Transverse colon (tissue), 4 donors: Measurements from ENCODE around the gene CD1D.
"Not testable (repeated sequence)": the region's sequence is repeated elsewhere in the genome, so short reads cannot be mapped to it uniquely, and the experiment has no call there.

Experiments used
- EP300 ChIP-seq: sonication (generic); formaldehyde crosslinking; IDR thresholded peaks from one replicate; pipeline ENCODE4 v1.6.1; 2017; ENCODE audit warnings: antibody characterized with exemption, low read depth
- POLR2A ChIP-seq: fragments of 450-650 bp; IDR thresholded peaks from one replicate; pipeline ENCODE4 v1.6.1; 2016; ENCODE audit warnings: antibody characterized with exemption, mild to moderate bottlenecking, moderate library complexity
- POLR2AphosphoS5 ChIP-seq, 3 donors: sonication (generic); formaldehyde crosslinking; IDR thresholded peaks; one replicate each; pipeline ENCODE4 v1.6.1; 2016; ENCODE audit warnings: antibody characterized with exemption in 3 of 3
- TF ChIP-seq, protein P1 (sequence below), 5 experiments: fragments of 200-600 bp in 3 of 5; fragments of 450-650 bp in 2 of 5; sonication (generic) in 3 of 5; IDR thresholded peaks; 1 replicate in 2 of 5; 2 replicates in 3 of 5; pipeline ENCODE4 v1.5.1; 2016 to 2017; ENCODE audit warnings: antibody characterized with exemption in 5 of 5, inconsistent platforms in 3 of 5, mild to moderate bottlenecking in 2 of 5, moderate library complexity in 1 of 5

DNA sequence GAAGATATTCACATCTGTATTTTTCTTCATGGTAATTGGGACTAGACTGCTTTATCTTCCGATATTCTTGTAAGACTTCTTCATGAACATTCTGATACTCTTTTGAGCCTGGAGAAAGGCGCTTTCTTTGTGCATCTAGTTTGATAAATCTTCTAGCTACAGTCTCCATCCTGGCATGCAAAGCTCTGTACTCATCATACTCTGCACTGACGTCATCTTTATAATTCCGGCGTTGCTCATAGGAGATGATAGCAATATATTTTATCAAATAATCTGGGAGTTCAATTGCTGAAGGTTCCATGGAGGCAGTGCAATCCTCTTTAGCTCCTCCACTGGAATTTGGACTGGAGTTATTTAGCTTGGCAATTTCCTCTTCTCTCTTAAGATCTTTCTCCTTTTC, 4.8 kb upstream of the CD1D start:
- TF ChIP-seq EP300; POLR2A; POLR2AphosphoS5 (IDR thresholded peaks at IDR 0.05): not testable (repeated sequence)
- TF ChIP-seq, protein P1, sequence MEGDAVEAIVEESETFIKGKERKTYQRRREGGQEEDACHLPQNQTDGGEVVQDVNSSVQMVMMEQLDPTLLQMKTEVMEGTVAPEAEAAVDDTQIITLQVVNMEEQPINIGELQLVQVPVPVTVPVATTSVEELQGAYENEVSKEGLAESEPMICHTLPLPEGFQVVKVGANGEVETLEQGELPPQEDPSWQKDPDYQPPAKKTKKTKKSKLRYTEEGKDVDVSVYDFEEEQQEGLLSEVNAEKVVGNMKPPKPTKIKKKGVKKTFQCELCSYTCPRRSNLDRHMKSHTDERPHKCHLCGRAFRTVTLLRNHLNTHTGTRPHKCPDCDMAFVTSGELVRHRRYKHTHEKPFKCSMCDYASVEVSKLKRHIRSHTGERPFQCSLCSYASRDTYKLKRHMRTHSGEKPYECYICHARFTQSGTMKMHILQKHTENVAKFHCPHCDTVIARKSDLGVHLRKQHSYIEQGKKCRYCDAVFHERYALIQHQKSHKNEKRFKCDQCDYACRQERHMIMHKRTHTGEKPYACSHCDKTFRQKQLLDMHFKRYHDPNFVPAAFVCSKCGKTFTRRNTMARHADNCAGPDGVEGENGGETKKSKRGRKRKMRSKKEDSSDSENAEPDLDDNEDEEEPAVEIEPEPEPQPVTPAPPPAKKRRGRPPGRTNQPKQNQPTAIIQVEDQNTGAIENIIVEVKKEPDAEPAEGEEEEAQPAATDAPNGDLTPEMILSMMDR (IDR thresholded peaks at IDR 0.05), result not testable (repeated sequence)
